ENCODE measurements around the gene ARHGEF1. TPM values are rescaled to one million over a fixed set of nuclear protein-coding genes. Genes with fewer than 3 reads are reported as not detected.

Gene ARHGEF1
- total RNA-seq, 4 donors from 2014 or later = 12.1 to 21.6 (median 15.5) TPM

DNA sequence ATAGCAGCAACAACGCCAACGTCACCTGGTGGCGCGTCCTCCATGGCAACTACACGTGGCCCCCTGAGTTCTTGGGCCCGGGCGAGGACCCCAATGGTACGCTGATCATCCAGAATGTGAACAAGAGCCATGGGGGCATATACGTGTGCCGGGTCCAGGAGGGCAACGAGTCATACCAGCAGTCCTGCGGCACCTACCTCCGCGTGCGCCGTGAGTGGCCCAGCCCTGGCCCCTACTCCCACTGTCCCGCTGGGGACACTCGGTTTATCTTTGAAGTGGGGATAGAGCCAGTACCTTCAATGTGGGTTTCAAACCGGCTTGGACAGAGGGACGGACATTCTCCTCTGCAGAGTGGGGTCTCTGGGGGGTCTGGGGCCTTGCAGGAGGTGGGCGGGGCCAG lies 3.9 kb upstream of the ARHGEF1 start:
- no peak for ATAC-seq

DNA sequence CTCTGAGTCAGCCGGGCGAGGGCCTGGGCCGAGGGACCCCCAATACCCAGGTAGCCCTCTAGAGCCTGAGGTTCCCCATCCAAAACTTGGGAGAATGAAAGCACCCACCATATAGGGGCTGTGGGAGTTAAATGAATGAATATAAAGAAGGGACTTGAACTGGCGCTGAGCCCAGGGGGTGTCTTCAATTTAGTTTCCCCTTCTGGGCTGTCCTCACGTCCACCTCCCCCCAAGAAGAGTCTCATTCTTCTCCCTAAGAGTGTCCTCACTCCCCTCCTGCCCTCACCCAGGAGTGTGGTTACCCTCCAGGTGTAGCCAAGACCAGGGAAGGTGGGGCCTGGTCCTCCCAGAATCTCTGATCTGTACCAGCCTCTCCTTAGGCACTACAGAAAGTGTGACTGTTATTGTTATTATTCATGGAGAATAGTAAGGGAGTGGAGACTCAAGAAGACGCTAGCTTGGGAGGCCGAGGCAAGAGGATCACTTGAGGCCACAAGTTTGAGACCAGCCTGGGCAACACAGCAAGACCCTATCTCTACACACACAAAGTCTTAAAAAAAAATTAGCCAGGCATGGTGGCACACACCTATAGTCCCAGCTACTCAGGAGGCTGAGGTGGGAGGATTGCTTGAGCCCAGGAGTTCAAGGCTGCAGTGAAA lies 3.2 kb upstream of the ARHGEF1 start:
- intact Hi-C loops (cut with DNase I; ENCODE audit: low total_unique reads) (loop anchor here (10.0 kb wide), 1 partner anchor 1595 kb away; the partner anchor contains the start of gene AKT2), in situ Hi-C loops (cut with MboI; ENCODE audit: low sequenced_read_pairs in 4 of 4) (no loop called here)
- Histone ChIP-seq H3K27me3 (no peaks in the 10 kb centered on the region), H3K4me1 (peaks cover 4 to 10% of the 10 kb centered on the region in 2 donors), H3K9me3 (no peaks in the 10 kb centered on the region), H3K27ac (no peak overlapping the region), H3K4me3 (no peak overlapping the region), H3K36me3 (no peaks in the 10 kb centered on the region)
- ATAC-seq (no peak), DNase-seq (no peak)
- TF ChIP-seq, protein P1, sequence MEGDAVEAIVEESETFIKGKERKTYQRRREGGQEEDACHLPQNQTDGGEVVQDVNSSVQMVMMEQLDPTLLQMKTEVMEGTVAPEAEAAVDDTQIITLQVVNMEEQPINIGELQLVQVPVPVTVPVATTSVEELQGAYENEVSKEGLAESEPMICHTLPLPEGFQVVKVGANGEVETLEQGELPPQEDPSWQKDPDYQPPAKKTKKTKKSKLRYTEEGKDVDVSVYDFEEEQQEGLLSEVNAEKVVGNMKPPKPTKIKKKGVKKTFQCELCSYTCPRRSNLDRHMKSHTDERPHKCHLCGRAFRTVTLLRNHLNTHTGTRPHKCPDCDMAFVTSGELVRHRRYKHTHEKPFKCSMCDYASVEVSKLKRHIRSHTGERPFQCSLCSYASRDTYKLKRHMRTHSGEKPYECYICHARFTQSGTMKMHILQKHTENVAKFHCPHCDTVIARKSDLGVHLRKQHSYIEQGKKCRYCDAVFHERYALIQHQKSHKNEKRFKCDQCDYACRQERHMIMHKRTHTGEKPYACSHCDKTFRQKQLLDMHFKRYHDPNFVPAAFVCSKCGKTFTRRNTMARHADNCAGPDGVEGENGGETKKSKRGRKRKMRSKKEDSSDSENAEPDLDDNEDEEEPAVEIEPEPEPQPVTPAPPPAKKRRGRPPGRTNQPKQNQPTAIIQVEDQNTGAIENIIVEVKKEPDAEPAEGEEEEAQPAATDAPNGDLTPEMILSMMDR (IDR thresholded peaks at IDR 0.05 in 4 of 5, conservative IDR thresholded peaks at IDR 0.05 in 1 of 5) = no peak
- TF ChIP-seq POLR2A (IDR thresholded peaks at IDR 0.05) = no peak

More for the DNA sequence above, 3.9 kb upstream of the ARHGEF1 start:
- no peaks in the 10 kb centered on the region for H3K27me3 ChIP-seq
- TF ChIP-seq POLR2A (IDR thresholded peaks at IDR 0.05) = no peak
- TF ChIP-seq, protein P1 (IDR thresholded peaks at IDR 0.05 in 4 of 5, conservative IDR thresholded peaks at IDR 0.05 in 1 of 5) = no peak
- H3K36me3 ChIP-seq = no peaks in the 10 kb centered on the region
- no peaks in the 10 kb centered on the region for H3K9me3 ChIP-seq
- intact Hi-C loops (cut with DNase I; ENCODE audit: low total_unique reads) = no loop called here
- peaks cover 0 to 6% of the 10 kb centered on the region in 2 donors for H3K4me1 ChIP-seq
- H3K4me3 ChIP-seq = no peak overlapping the region
- in situ Hi-C loops (cut with MboI; ENCODE audit: low sequenced_read_pairs in 4 of 4) = no loop called here
- no peak for DNase-seq
- H3K27ac ChIP-seq = no peak overlapping the region

DNA sequence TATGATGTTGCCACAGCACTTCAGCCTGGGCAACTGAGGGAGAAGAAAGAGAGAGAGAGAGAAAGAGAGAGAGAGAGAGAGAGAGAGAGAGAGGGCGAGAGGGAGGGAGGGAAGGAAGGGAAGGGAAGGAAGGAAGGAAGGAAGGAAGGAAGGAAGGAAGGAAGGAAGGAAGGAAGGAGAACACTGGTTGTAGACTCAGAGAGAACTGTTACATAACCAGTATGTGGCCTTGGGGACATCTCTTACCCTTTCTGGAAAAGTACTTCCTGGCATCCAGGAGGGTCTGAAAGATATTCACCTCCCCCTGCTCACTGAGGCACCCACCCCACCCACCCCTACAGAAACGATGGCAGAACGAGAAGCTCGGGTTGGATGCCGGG lies 2.7 kb upstream of the ARHGEF1 start:
- in situ Hi-C loops (cut with MboI; ENCODE audit: low sequenced_read_pairs in 4 of 4) = no loop called here
- Histone ChIP-seq H3K4me1 (peaks cover 8 to 15% of the 10 kb centered on the region in 2 donors), H3K4me3 (no peak overlapping the region), H3K36me3 (no peaks in the 10 kb centered on the region), H3K9me3 (no peaks in the 10 kb centered on the region), H3K27me3 (no peaks in the 10 kb centered on the region), H3K27ac (no peak overlapping the region)
- intact Hi-C loops (cut with DNase I; ENCODE audit: low total_unique reads) = loop anchor here (10.0 kb wide), 1 partner anchor 1596 kb away; the partner anchor contains the start of gene AKT2
- TF ChIP-seq, protein P1 (IDR thresholded peaks at IDR 0.05 in 4 of 5, conservative IDR thresholded peaks at IDR 0.05 in 1 of 5) = no peak
- no peak for TF ChIP-seq POLR2A (IDR thresholded peaks at IDR 0.05)
- no peak for ATAC-seq
- no peak for DNase-seq

DNA sequence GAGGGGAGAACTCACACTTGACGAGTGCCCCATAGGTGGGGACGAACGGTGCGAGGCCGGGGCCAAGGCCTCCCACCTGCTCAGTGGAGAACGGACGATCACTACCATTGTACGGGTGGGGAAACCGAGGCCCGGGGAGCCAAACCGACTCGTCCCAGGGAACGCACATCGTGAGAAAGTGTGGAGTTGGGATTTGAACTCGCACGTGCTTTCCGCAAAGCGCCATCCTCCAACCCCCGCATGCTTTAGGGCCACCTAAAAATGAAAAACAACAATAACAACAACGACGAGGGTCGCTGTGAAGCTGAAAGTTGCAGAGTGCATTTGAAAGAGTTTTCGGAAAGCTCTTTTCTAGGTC lies 458 bp downstream of the ARHGEF1 start:
- intact Hi-C loops (cut with DNase I; ENCODE audit: low total_unique reads) = loop anchor here (10.0 kb wide), 1 partner anchor 1599 kb away; the partner anchor contains the start of gene AKT2
- TF ChIP-seq POLR2A (IDR thresholded peaks at IDR 0.05) = no peak
- TF ChIP-seq, protein P1 (IDR thresholded peaks at IDR 0.05 in 4 of 5, conservative IDR thresholded peaks at IDR 0.05 in 1 of 5) = no peak
- peak overlapping the region; percentile 79 to 89 (median 84) for H3K4me3 ChIP-seq
- H3K27ac ChIP-seq = peak overlapping the region; percentile 70 to 77 (median 74)
- H3K4me1 ChIP-seq = peaks cover 16 to 18% of the 10 kb centered on the region in 2 donors
- H3K9me3 ChIP-seq = no peaks in the 10 kb centered on the region
- H3K36me3 ChIP-seq = no peaks in the 10 kb centered on the region
- DNase-seq = no peak
- H3K27me3 ChIP-seq = no peaks in the 10 kb centered on the region
- peak in 1 of 2 donors; percentile 4 for ATAC-seq
- in situ Hi-C loops (cut with MboI; ENCODE audit: low sequenced_read_pairs in 4 of 4) = no loop called here
